ENCODE measurements around the gene VIPR1.

VIPR1 gene

DNA sequence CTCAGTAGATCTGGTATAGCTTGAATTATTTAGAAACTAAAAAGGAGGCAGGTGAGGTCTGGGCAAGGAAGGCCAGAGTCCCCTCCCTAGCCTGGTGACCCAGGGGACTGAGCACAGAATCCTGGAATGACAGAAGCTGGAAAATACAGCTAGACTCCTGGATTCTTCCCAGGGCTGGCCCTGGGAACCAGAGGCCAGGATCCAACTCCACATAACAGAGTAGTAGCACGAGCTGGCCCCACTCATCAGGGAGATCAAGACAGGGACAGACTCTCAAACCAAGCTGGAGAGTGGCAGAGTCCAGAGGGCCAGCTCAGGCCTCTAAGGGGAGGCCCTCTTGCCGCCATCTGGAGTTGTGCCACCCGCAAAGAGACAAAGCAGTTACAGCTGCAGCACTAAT, 10.7 kb downstream of the VIPR1 start:
- no peak for DNase-seq

DNA sequence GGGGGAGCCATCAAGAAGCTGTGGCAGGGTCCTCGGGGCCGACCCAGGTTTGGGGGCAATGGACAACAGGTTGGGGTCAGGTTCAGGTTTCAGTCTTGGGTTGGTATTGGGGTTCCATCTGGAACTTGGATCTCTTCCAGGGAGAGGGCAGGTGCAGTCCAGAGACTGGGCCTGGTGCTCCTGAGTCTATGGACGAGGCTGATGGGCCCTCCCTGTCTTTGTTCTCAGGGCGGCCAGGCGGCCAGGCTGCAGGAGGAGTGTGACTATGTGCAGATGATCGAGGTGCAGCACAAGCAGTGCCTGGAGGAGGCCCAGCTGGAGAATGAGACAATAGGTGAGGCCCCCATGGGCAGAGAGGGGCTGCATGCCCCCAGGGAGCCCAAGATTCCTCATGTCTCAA, 11.1 kb downstream of the VIPR1 start:
- no peak for DNase-seq

DNA sequence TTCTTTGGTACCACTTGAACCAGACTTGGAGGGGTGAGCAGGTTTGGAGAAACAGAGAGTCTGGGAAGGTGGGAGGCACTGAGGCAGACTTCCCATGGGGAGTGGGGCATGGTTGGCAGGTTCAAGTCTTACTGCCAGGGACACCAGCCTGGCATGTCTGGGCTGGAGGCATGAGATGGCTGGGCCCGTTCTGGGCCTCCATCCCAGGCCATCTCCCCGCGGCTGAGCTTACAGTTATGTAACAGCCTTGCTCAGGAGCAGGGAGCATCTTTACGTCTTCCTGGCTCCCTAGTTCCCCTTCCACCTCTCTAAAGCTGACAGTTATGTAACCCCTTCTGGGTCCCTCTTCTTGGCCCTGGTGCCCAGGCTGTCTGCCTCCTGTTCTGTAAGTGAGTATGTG, 12.4 kb downstream of the VIPR1 start:
- no peak for DNase-seq

DNA sequence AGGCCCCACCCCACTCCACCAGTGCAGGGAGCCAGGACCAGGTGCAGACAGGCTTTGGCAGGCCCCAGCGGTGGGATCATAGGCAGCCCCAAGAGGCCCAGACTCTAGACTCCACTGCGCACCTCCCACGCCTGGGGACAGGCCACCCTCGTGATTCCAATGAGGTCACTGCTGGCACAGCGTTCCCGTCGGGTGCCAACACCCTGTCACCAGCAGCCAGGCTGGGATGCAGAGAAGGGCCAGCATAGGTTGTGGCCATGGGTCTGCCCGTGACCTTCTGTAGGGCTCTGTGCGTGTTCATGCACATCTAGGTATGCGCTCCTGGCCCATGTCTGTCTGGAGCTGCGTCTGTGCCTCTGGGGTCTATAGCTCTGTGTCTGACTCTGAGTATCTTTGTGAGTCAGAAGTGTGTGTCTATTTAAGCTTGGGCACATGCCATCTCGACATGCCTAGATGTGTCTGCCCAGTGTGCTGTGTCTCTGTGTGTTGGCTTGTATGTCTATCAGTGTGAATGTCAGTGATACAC, 13.0 kb downstream of the VIPR1 start:
- DNase-seq, result no peak

DNA sequence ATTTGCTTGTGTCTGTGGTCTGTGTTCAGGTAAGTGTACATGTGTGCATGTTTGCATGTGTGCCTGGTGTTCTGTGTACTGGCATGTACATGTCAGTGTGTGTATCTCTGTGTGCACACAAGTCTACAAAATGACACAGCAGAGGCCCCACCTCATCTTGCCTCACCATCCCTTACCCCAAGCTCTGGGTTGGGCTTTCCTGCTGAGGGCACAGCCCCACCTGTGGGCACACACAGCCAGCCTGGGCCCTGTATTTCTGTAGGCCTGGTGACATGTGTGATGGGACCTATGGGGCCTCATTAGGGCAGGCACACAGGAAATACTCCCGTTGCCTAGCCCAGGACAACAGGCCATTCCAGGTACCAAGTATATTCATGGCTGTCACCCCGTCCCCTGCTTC, 13.5 kb downstream of the VIPR1 start:
- no peak for DNase-seq

DNA sequence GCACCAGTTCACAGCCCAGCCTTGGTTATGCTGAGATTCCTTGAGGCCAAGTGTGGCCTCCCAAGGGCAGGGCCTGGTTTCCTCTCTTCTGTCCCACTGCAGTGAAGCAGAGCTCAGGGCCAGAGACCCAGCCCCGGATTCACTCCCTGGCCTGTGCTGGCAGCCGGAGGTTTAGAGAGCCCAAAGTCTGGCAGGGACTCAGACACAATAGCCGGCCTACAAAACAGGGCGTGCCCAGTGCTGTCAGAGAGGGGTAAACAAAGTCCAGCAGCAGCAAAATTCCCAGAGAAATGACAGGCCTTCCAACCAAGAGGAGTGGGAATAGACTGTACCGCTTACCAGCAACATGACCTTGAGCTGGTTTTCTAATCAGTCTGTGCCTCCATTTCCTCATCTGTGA, 14.0 kb downstream of the VIPR1 start:
- DNase-seq, result no peak

DNA sequence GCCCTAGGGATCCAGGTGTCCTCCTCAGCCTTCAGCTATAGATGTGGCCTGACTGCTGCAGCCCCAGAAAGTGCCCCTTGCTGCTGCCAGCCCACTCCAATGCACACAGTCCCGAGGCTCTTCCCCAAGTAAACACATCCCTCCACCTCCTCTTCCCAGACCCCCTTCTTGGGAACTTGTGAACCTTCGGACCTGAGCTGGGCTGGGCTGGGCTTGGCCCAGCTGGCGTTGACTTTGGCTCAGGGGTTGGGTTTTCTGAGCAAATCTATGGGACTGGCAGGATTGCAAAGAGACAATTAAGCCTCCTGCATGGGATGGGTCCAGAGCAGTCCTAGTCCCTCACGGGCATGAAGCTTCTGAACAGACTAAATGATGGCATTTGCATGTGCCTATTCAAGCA, 14.7 kb downstream of the VIPR1 start:
- no peak for DNase-seq

DNA sequence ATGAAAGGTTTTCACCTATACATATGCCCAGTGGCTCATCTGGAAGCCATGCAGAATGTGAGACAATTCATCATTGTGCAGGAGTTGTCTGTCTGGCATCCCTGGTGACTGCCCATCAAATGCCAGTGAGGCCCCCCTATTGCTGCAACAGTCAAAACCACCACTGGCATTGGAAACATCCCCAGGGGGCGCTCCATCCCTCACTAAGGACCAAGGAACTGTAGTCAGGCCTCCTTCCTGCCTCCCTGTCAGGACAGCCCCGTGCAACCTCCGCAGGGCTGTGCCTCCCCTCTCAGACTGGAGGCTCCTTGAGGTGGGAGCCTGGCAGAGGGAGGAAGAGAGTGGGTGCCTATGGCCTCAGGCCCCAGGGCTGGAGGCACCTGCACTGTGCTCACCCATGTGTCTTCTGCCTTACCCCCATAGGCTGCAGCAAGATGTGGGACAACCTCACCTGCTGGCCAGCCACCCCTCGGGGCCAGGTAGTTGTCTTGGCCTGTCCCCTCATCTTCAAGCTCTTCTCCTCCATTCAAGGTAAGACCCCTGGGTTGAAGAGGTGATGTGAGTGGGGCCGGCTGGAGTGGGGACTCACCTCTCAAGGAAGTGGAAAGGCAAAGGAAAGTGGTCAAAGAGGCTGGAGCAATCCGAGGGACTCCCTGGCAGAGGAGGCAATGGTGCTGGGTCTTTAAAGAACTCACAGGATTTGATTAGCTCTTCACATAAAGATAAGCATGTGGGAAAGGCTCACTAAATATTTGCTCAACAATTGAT, 16.5 kb downstream of the VIPR1 start:
- no peak for DNase-seq

DNA sequence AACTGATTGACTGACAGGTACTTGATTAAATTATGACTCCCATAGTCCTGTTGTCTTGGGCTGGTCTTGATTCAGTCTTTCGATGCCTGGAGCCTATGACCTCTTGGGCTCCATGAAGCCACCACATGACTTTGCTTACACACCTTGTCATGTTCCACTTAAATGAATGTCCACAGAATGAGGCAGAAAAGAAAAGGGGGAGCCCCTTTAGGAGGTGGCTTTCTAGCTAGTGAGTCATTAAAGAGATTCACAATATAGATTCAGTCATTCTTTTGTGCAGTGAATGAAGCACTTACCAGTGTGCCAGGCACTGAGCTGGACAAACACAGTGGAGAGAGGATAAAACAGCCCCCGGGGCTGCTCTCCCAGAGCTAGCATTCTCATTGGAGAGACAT, 17.1 kb downstream of the VIPR1 start:
- no peak for DNase-seq

DNA sequence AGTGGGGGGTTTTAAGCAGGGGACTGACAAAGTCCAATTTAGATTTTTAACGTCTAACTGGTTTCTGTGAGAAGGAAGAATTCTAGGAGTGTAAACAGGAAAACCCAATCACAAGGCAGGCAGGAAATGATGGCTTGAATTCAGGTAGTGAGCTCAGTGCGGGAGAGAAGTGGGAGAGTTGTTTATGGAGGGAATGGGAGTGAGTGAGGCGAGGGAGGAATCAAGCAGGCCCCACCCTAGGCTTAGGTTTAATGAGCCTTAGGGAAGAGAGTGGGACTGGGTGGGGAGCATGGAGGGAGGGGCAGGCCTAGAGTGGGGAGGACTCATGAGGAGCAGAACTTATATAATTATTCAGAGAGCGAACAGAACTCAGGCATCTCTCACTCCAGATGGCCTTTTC, 17.9 kb downstream of the VIPR1 start:
- no peak for DNase-seq

DNA sequence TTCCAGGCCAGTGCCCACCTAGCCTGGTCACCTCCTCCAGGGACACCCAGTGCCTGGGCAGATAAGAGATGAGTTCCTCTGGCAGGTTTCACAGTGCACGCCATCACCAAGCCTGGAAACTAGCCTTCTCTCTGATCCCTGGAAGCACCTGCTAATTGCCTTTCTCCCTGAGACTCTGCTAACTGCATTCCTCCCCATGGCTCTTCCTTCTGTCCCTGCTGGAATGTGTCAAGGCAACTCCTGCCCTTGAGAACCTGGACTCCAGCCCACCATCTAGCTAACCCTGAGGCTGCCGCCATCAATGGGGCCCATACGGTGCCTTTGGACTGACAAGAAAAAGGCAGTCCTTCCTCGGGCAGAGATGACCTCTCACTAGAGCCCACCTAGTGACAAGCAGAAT, 18.5 kb downstream of the VIPR1 start:
- no peak for DNase-seq

DNA sequence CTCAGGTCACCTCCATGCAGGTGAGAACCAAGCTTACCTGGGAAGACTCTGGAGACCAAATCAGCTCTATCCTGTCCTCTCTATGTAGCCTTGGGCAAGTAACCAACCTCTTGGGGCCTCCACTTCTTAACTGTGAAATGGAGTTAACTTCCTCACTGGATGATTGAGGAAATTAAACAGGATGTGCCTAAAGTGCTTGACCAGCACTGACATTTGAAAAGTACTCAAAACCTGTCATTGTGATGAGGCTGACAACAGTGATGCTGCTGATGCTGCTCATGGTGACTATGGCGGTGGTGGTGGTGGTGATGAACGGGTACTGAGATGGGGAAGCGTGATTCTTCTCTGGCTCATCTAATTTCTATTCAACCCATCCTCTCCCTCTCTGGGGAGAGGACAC, 22.3 kb downstream of the VIPR1 start:
- no peak for DNase-seq

DNA sequence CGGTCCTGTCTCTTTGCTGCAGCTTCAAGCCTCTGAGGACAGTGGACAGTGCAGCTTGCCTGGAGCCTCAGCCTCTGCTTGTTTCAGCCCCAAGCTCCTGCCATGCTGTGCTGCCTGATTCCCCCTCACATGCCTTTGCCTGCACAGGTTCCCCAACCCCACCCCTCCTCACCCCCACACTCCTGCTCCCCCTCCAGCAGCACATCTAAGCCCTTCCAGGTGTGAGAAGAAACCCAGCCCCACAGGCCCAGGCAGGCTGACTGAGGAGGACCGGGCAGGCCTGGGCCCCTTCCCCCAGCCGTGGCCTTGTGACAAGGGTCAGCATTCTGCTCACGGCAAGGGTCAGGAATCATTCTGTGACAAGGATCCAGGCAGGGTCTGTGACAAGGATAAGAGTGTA, 22.8 kb downstream of the VIPR1 start:
- no peak for DNase-seq

DNA sequence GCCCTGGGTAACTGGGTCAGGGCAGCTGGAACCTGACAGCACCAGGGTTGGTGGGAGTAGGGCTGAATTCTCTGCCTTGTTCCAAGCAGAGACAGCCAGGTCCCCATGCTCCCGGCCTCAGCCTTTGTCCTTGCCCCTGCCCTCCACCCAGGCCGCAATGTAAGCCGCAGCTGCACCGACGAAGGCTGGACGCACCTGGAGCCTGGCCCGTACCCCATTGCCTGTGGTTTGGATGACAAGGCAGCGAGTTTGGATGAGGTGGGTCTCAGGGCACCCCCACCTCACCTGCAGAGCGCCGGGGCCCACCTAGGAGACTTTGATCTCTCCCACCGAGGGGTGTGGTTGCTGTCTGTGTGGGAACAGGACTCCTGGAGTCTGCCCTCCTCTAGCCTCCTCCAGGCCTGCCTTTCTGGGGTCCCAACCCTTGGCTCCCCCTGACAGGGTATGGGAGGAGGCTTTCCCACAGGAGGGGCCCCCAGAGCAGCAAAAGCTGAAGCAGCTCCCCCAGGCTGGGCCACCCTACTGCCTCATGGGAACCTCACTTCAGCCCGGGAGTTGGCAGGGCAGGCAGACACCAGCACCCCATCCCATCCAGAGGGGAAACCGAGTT, 23.4 kb downstream of the VIPR1 start:
- DNase-seq, result no peak

DNA sequence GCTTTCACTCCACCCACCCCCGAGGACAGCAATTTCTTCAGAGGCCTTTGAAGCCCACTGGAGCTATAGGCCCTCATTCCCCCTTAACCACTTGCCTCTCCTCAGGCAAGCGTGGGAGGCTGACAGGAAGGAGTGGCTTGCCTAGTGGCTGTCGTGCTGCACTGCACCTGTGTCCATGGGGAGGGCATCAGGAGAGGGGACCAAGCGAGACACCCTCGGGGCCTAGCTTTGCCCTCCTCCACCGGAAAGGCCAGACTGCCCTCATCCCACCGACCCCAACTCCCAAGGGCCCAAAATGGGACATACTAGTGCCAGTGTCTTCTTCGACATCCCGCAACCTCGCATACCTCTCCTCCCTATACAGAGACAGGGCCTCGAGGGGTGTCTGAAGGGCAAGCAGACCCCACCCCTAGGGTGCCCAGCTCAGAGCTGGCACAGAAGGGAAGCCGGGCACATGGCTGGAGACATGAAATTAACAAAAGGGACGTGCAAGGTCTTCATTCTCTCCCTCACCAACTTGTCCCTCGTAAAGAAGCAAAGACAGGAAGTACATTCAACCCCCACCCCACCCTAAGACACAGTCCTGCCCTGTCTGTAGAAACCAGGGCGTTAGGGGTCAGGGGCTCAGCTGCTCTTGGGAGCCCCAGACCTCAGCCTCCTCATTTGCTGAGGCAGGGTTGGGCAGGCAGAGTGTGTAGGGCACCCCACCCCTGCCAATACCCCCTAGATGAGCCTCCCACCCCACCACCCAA, 24.3 kb downstream of the VIPR1 start:
- no peak for DNase-seq

DNA sequence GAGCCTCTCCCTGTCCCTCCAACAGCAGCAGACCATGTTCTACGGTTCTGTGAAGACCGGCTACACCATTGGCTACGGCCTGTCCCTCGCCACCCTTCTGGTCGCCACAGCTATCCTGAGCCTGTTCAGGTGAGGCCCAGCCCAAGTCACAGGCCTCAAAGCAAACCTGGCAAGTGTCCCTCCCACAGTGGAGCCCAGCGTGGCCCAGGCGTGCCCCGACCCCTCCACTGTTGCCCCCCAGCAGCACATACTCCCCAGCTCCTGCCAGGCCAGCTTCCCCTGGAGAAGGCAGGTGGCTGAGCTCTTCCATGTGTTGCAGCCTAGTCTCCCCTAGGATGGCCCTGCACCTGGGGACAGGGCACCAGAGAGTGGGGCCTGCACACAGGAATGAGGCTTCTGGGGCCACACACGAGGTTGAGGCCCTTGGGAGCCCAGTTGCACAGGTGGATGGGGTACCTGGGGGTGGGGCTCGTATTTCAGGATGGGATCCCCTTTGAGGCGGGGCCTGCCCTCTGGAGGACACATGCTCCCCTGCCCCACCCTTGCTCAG, 25.0 kb downstream of the VIPR1 start:
- no peak for DNase-seq

DNA sequence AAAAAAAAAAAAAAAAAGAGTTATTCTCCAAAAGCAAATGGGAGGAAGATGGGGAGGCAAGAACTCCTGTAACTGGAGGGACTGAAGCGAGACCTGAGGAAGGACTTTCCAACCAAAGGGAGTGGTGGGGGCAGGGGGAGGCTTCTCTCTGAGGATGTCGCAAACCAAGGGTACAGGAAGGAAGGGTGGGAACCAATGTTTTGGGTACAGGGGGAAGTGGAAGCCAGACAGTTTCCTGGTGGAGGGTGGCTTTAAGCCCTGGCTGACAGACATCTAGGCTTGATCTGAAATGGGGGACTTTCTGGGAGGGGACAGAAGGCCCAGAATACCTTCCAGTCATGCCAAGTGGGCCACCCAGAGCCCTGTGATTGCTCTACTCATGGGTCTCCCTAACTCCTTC, 27.0 kb downstream of the VIPR1 start:
- no peak for DNase-seq

DNA sequence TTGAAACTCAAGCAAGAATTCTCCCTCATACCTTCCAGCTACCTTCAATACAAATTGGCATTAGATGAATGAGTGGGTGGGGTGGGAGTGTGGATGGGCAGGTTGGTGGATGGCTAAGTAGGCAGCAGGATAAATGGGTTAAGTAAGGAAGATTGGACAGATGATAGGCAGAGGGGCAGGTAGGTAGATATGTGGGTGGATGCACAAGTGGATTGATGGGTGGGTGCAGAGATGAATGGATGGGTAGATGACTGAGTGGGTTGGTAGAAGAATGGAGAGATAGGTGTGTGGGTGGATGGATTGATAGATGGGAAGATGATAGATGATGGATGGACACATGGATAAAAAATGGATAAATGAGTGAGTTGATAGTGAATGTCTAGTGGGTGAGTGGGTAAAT, 27.6 kb downstream of the VIPR1 start:
- no peak for DNase-seq

DNA sequence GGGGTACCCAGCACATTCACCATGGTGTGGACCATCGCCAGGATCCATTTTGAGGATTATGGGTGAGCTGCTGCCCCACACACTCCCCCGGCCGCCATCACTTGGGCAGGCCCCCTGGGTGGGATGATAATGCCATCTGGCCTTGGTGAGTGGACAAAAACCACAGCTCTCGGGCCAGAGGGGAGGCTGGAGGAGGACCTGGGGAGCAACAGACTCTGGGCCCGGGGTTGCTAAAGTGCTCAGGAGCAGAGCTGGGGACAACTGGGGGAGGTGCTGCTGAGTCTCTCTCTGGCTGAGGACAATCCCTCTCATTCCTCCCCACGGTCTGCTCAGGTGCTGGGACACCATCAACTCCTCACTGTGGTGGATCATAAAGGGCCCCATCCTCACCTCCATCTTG, 29.0 kb downstream of the VIPR1 start:
- DNase-seq, result no peak

DNA sequence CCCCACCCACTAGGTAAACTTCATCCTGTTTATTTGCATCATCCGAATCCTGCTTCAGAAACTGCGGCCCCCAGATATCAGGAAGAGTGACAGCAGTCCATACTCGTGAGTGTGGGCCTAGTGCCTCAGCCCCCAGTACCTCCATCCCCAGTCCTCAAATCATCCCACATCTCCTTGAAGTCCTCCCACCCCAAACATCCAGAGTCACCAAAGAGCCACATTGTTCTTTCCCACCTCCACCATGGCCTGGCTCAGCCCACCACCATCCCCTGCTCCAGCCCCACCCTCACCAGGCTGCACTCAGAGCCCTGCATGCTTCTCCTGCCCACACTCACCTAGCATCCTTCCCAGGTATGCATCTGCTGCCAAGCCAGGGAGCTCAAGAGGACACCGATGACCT, 29.8 kb downstream of the VIPR1 start:
- DNase-seq, result no peak

DNA sequence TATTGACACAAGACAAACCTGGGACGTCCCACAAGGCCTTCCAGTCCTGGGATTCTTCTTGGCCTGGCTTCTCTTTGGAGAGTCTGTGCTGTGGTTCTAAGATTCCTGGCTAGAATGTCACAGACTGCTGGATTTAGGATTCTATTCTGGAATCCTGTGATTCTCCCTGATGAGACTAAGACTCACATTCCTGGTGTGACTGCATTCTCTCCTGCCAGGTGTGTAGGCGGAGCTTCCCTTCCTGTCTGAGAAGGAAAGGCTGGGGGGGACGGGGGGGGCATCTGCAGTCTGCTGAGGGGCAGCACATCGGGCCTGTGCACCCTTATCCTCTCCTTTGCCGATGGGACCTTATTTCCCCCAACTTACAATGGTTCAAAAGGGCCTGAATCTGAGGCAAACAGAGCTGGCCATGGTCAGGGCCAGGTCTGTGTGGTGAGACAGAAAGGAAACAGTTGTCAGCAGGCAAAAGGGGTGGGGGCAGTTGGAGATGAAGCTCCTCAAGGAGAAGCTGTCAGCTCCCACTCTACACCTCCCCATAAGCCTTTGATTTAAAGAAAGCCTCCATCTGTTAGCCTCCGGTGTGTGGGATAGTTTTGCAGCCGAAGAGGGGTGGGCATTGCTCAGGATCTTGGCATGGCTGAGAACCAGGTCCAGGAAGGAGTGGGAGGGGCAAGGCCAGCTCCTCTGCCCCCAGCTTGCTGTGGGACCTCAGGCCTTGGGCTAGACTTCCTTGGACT, 30.9 kb downstream of the VIPR1 start:
- DNase-seq, result no peak

DNA sequence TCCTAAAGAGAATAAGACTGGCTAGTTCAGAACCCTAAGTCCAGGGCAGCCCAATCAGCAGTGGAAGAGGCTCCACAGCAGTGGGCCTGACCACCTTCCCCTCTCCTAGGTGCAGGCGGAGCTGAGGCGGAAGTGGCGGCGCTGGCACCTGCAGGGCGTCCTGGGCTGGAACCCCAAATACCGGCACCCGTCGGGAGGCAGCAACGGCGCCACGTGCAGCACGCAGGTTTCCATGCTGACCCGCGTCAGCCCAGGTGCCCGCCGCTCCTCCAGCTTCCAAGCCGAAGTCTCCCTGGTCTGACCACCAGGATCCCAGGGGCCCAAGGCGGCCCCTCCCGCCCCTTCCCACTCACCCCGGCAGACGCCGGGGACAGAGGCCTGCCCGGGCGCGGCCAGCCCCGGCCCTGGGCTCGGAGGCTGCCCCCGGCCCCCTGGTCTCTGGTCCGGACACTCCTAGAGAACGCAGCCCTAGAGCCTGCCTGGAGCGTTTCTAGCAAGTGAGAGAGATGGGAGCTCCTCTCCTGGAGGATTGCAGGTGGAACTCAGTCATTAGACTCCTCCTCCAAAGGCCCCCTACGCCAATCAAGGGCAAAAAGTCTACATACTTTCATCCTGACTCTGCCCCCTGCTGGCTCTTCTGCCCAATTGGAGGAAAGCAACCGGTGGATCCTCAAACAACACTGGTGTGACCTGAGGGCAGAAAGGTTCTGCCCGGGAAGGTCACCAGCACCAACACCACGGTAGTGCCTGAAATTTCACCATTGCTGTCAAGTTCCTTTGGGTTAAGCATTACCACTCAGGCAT, 33.7 kb downstream of the VIPR1 start:
- DNase-seq, result peak; percentile 7
